Small intestine (tissue), 7 donors: ENCODE results near the gene IL7R. TPM values are rescaled to one million over a fixed set of nuclear protein-coding genes. Genes with fewer than 3 reads are reported as not detected.

Experiments
- DNase-seq, 2 donors: peaks; one replicate each; pipeline versions ENCODE4 v3.0.0 to v3.0.0-alpha.2; 2013
- FAIRE-seq: peaks from 2 replicates; lab custom pipeline; 2012; peaks lifted over from hg19 to GRCh38; lab: Jason Lieb, UNC
- H3K27ac ChIP-seq, 3 donors: one replicate each; pipeline ENCODE4 v1.5.1; 2013; ENCODE audit warnings: low read length in 2 of 3, mild to moderate bottlenecking in 2 of 3, control low read depth in 1 of 3, inconsistent platforms in 1 of 3, low read depth in 1 of 3, moderate library complexity in 1 of 3
- H3K27me3 ChIP-seq, 3 donors: one replicate each; pipeline ENCODE4 v1.6.1; 2013; ENCODE audit warnings: low read length in 3 of 3, inconsistent platforms in 1 of 3; ENCODE audit not compliant: control insufficient read depth in 3 of 3, insufficient read depth in 3 of 3
- H3K36me3 ChIP-seq, 3 donors: one replicate each; pipeline ENCODE4 v1.6.1; 2013; ENCODE audit warnings: low read length in 3 of 3, inconsistent platforms in 1 of 3, low read depth in 1 of 3, mild to moderate bottlenecking in 1 of 3, moderate library complexity in 1 of 3; ENCODE audit not compliant: control insufficient read depth in 3 of 3, insufficient read depth in 2 of 3
- H3K4me1 ChIP-seq, 3 donors: one replicate each; pipeline ENCODE4 v1.6.1; 2013; ENCODE audit warnings: low read length in 2 of 3, inconsistent platforms in 1 of 3, low read depth in 1 of 3, mild to moderate bottlenecking in 1 of 3, moderate library complexity in 1 of 3; ENCODE audit not compliant: control insufficient read depth in 3 of 3, insufficient read depth in 2 of 3
- H3K4me3 ChIP-seq, 3 donors: one replicate each; pipeline ENCODE4 v1.5.1; 2013; ENCODE audit warnings: low read length in 3 of 3, control low read depth in 1 of 3, inconsistent platforms in 1 of 3, low read depth in 1 of 3, mild to moderate bottlenecking in 1 of 3, moderate library complexity in 1 of 3
- H3K9me3 ChIP-seq, 2 donors: one replicate each; pipeline ENCODE4 v1.6.1; 2013; ENCODE audit warnings: low read depth in 1 of 2, low read length in 1 of 2; ENCODE audit not compliant: control insufficient read depth in 2 of 2, insufficient read depth in 1 of 2
- WGBS, 3 donors: extraction: QIAGEN DNeasy Blood & Tissue Kit; methylation state at CpG; one replicate each; pipeline ENCODE4 v1.1.7; 2013; 5-methylcytosine and 5-hydroxymethylcytosine counted together
- polyA plus RNA-seq, 4 donors: library from polyadenylated mRNA; stranded (reverse) in 3 of 4; unstranded in 1 of 4; fragments of 200-250 nt in 3 of 4; fragments of 120-200 nt in 1 of 4; gene quantifications; one replicate each; pipeline versions ENCODE4 v1.2.1 to v1.2.3, GENCODE V29; 2013
- donor health status: healthy with polysubstance abuse.
- donor health status: control.
- donor health status: control.
- donor health status: Bipolar disorder and iron deficiency.
- donor health status: healthy.

IL7R gene
- polyA plus RNA-seq, 4 donors: 2.9 to 10.4 (median 7.0) TPM

DNA sequence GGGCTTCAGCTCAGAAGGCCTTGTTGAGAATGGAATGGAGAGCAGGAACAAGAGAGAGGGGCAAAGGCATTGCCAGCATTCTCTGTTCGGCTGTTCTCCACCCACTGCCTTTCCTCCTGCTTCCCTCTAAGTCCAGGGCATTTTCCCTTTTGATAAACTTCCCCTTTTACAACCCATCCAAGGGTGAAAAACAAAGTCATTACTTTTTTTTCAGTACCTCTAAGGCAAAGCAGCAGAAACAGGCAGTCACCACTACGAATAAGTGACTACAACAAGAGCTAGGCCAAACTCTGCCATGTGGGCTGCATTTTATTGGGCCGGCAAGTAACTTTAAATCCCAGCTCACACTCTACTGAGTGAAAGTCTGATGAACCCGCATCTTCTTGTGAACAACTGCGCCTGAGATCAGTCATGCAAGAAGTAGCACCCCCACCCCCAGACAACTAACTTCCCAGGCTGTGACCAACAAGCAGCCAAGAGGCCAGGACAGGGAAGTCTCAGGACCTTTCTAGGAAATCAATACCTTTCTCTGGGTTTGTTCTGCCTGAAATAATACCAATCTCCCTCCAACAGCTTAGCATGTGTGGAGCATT, 13.1 kb downstream of the IL7R start:
- H3K4me3 ChIP-seq: no peak overlapping the region
- H3K36me3 ChIP-seq: peaks cover 0 to 2% (median 0%) of the 10 kb centered on the region in 3 donors
- DNase-seq (no peak), FAIRE-seq (no peak)
- H3K9me3 ChIP-seq: no peaks in the 10 kb centered on the region
- no peak overlapping the region for H3K27ac ChIP-seq
- 55 to 72% (median 69%) methylated on average over 5 of the region's 5 CpGs for WGBS, 3 donors
- no peaks in the 10 kb centered on the region for H3K4me1 ChIP-seq
- H3K27me3 ChIP-seq: no peaks in the 10 kb centered on the region

- Histone ChIP-seq H3K9me3 (no peaks in the 10 kb centered on the region), H3K4me1 (no peaks in the 10 kb centered on the region), H3K36me3 (peaks cover 0 to 3% (median 2%) of the 10 kb centered on the region in 3 donors), H3K4me3 (no peak overlapping the region), H3K27ac (no peak overlapping the region), H3K27me3 (no peaks in the 10 kb centered on the region)
- 94 to 98% (median 95%) methylated on average over 4 of the region's 4 CpGs for WGBS, 3 donors
- DNase-seq: no peak
- no peak for FAIRE-seq
Observed at GRCh38 chr5:35870605-35871004, 13.9 kb downstream of the IL7R start.

DNA sequence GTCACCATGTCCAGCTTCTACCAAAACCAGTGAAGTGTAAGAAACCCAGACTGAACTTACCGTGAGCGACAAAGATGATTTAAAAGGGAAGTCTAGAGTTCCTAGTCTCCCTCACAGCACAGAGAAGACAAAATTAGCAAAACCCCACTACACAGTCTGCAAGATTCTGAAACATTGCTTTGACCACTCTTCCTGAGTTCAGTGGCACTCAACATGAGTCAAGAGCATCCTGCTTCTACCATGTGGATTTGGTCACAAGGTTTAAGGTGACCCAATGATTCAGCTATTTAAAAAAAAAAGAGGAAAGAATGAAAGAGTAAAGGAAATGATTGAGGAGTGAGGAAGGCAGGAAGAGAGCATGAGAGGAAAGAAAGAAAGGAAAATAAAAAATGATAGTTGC, 19.8 kb downstream of the IL7R start:
- WGBS, 3 donors: 68 to 93% (median 82%) methylated on average over 2 of the region's 2 CpGs
- Histone ChIP-seq H3K36me3 (peaks cover 0 to 3% (median 0%) of the 10 kb centered on the region in 3 donors), H3K4me3 (no peak overlapping the region), H3K9me3 (no peaks in the 10 kb centered on the region), H3K27me3 (no peaks in the 10 kb centered on the region), H3K4me1 (peaks cover 0 to 2% (median 0%) of the 10 kb centered on the region in 3 donors), H3K27ac (no peak overlapping the region)
- DNase-seq (no peak), FAIRE-seq (no peak)

- Histone ChIP-seq H3K27ac (no peak overlapping the region), H3K27me3 (no peaks in the 10 kb centered on the region), H3K36me3 (peaks cover 0 to 3% (median 0%) of the 10 kb centered on the region in 3 donors), H3K4me3 (no peak overlapping the region), H3K4me1 (peaks cover 0 to 2% (median 0%) of the 10 kb centered on the region in 3 donors), H3K9me3 (no peaks in the 10 kb centered on the region)
- no peak for FAIRE-seq
- 8 to 27% (median 15%) methylated on average over 3 of the region's 3 CpGs for WGBS, 3 donors
- DNase-seq: peak; percentile 81 to 92
Observed at GRCh38 chr5:35876922-35877321, 20.2 kb downstream of the IL7R start.

GRCh38 chr5:35877655-35878054, 21.0 kb downstream of the IL7R start:
- Histone ChIP-seq H3K36me3 (peaks cover 0 to 3% (median 0%) of the 10 kb centered on the region in 3 donors), H3K4me1 (peaks cover 0 to 2% (median 0%) of the 10 kb centered on the region in 3 donors), H3K27me3 (no peaks in the 10 kb centered on the region), H3K27ac (no peak overlapping the region), H3K9me3 (no peaks in the 10 kb centered on the region), H3K4me3 (no peak overlapping the region)
- DNase-seq (no peak), FAIRE-seq (no peak)
- 73 to 94% (median 85%) methylated on average over 2 of the region's 2 CpGs for WGBS, 3 donors

DNA sequence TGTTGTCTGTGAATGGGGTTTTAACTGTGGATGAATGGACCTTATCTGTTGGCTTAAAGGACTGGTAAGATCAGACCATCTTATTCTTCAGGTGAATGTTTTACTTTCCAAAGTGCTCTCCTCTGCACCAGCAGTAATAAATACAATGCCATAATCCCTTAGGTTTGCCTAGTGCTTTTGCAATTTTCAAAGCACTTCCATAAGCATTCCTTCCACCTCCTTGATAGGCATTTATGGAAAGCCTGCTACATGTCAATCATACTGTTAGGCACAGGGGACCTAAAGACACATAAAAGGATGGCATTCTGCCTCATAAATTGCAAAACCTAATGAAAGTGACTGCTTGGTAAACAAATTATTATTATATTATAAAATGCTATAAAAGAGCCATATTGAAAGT, 21.4 kb downstream of the IL7R start:
- DNase-seq (no peak), FAIRE-seq (no peak)
- H3K27me3 ChIP-seq: no peaks in the 10 kb centered on the region
- peaks cover 0 to 3% (median 0%) of the 10 kb centered on the region in 3 donors for H3K36me3 ChIP-seq
- H3K27ac ChIP-seq: no peak overlapping the region
- no peak overlapping the region for H3K4me3 ChIP-seq
- peaks cover 0 to 2% (median 0%) of the 10 kb centered on the region in 3 donors for H3K4me1 ChIP-seq
- no peaks in the 10 kb centered on the region for H3K9me3 ChIP-seq

DNA sequence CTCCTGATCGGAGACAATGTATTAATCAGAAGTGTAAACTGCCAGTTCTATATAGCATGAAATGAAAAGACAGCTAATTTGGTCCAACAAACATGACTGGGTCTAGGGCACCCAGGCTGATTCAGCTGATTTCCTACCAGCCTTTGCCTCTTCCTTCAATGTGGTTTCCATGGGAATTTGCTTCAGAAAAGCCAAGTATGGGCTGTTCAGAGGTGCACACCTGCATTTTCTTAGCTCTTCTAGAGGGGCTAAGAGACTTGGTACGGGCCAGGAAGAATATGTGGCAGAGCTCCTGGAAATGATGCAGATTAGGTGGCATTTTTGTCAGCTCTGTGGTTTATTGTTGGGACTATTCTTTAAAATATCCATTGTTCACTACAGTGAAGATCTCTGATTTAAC, 22.4 kb downstream of the IL7R start:
- WGBS, 3 donors: 81 to 98% (median 88%) methylated on average over 2 of the region's 2 CpGs
- peaks cover 0 to 2% (median 0%) of the 10 kb centered on the region in 3 donors for H3K4me1 ChIP-seq

GRCh38 chr5:35879649-35880048, 23.0 kb downstream of the IL7R start:
- Histone ChIP-seq H3K27me3 (peaks cover 0 to 3% (median 0%) of the 10 kb centered on the region in 3 donors), H3K36me3 (peaks cover 0 to 3% (median 0%) of the 10 kb centered on the region in 3 donors), H3K4me3 (no peak overlapping the region), H3K9me3 (no peaks in the 10 kb centered on the region), H3K27ac (no peak overlapping the region), H3K4me1 (peaks cover 0 to 2% (median 0%) of the 10 kb centered on the region in 3 donors)
- FAIRE-seq (no peak), DNase-seq (no peak)

More for the DNA sequence above, 22.4 kb downstream of the IL7R start:
- H3K27ac ChIP-seq: no peak overlapping the region
- no peak for FAIRE-seq
- no peak overlapping the region for H3K4me3 ChIP-seq
- H3K36me3 ChIP-seq: peaks cover 0 to 3% (median 0%) of the 10 kb centered on the region in 3 donors
- peaks cover 0 to under 1% (median 0%) of the 10 kb centered on the region in 3 donors for H3K27me3 ChIP-seq
- H3K9me3 ChIP-seq: no peaks in the 10 kb centered on the region
- no peak for DNase-seq

GRCh38 chr5:35880156-35880555, 23.5 kb downstream of the IL7R start:
- peaks cover 0 to 2% (median 0%) of the 10 kb centered on the region in 3 donors for H3K4me1 ChIP-seq
- H3K4me3 ChIP-seq: no peak overlapping the region
- DNase-seq (no peak), FAIRE-seq (no peak)
- 80 to 90% (median 81%) methylated on average over 1 of the region's 1 CpG for WGBS, 3 donors
- no peak overlapping the region for H3K27ac ChIP-seq
- H3K9me3 ChIP-seq: no peaks in the 10 kb centered on the region
- H3K27me3 ChIP-seq: peaks cover 0 to 3% (median 0%) of the 10 kb centered on the region in 3 donors
- peaks cover 0 to 2% (median 0%) of the 10 kb centered on the region in 3 donors for H3K36me3 ChIP-seq
